Adipocyte (in vitro differentiated cells): Measurements from ENCODE around the gene EPS8L1.
"Not testable (repeated sequence)": the region's sequence is repeated elsewhere in the genome, so short reads cannot be mapped to it uniquely, and the experiment has no call there.

Experiments
- DNase-seq: peaks from one replicate; pipeline ENCODE4 v3.0.0-alpha.2; 2015; ENCODE audit warnings: low read depth
- H3K27me3 ChIP-seq: replicated peaks from 2 replicates; pipeline ENCODE4 v1.7.0; 2013; ENCODE audit warnings: mild to moderate bottlenecking, low read length, moderate library complexity; ENCODE audit not compliant: control insufficient read depth, insufficient read depth
- H3K36me3 ChIP-seq: 2 replicates; pipeline ENCODE4 v1.7.0; 2013; ENCODE audit warnings: low read length, mild to moderate bottlenecking, moderate library complexity; ENCODE audit not compliant: control insufficient read depth, insufficient read depth, severe bottlenecking
- H3K4me1 ChIP-seq: 2 replicates; pipeline ENCODE4 v1.7.0; 2013; ENCODE audit warnings: mild to moderate bottlenecking, low read length, moderate library complexity; ENCODE audit not compliant: control insufficient read depth, insufficient read depth
- H3K4me3 ChIP-seq: 2 replicates; pipeline ENCODE4 v1.7.0; 2013; ENCODE audit warnings: mild to moderate bottlenecking, low read length, moderate library complexity
- H3K9ac ChIP-seq: 2 replicates; pipeline ENCODE4 v1.7.0; 2013; ENCODE audit warnings: mild to moderate bottlenecking, low read length, moderate library complexity
- H3K9me3 ChIP-seq: 2 replicates; pipeline ENCODE4 v1.7.0; 2013; ENCODE audit warnings: mild to moderate bottlenecking, low read length, moderate library complexity; ENCODE audit not compliant: control insufficient read depth

EPS8L1 gene

GRCh38 chr19:55075371-55075998, at the start of gene EPS8L1:
Gene EPS8L1, plus strand, starts transcription at chr19:55075869. Its CDS starts 576 bp downstream, at chr19:55076445.
- H3K36me3 ChIP-seq: no peaks in the 10 kb centered on the region
- H3K27me3 ChIP-seq: peaks cover 35% of the 10 kb centered on the region
- no peak within 1 kb of the TSS for H3K4me3 ChIP-seq
- no peak within 1 kb of the TSS for H3K9ac ChIP-seq
- no peaks in the 10 kb centered on the region for H3K9me3 ChIP-seq
- no peak for DNase-seq
- no peaks in the 10 kb centered on the region for H3K4me1 ChIP-seq

- H3K27me3 ChIP-seq: not testable (repeated sequence)
Observed at GRCh38 chr19:55027140-55027471, 48.6 kb upstream of the EPS8L1 start.

GRCh38 chr19:55027472-55028337, 48.0 kb upstream of the EPS8L1 start:
- H3K9me3 ChIP-seq: peaks cover 3% of the 10 kb centered on the region
- no peaks in the 10 kb centered on the region for H3K27me3 ChIP-seq
- H3K36me3 ChIP-seq: no peaks in the 10 kb centered on the region

More at GRCh38 chr19:55027140-55027471, 48.6 kb upstream of the EPS8L1 start:
- not testable (repeated sequence) for H3K9ac ChIP-seq, H3K4me1 ChIP-seq, H3K36me3 ChIP-seq, H3K9me3 ChIP-seq, DNase-seq, H3K4me3 ChIP-seq

GRCh38 chr19:55028757-55029156, 46.9 kb upstream of the EPS8L1 start:
- no peaks in the 10 kb centered on the region for H3K4me1 ChIP-seq
- no peaks in the 10 kb centered on the region for H3K36me3 ChIP-seq
- H3K4me3 ChIP-seq: no peak overlapping the region
- H3K9ac ChIP-seq: no peak overlapping the region
- DNase-seq: no peak
- H3K9me3 ChIP-seq: no peaks in the 10 kb centered on the region
- no peaks in the 10 kb centered on the region for H3K27me3 ChIP-seq

More at GRCh38 chr19:55027472-55028337, 48.0 kb upstream of the EPS8L1 start:
- Histone ChIP-seq H3K9ac (no peak overlapping the region), H3K4me1 (no peaks in the 10 kb centered on the region), H3K4me3 (no peak overlapping the region)
- no peak for DNase-seq

GRCh38 chr19:55031178-55031577, 44.5 kb upstream of the EPS8L1 start:
- Histone ChIP-seq H3K9me3 (no peaks in the 10 kb centered on the region), H3K9ac (no peak overlapping the region), H3K36me3 (no peaks in the 10 kb centered on the region), H3K27me3 (no peaks in the 10 kb centered on the region), H3K4me1 (no peaks in the 10 kb centered on the region), H3K4me3 (no peak overlapping the region)
- DNase-seq: no peak

GRCh38 chr19:55032170-55032800, 43.4 kb upstream of the EPS8L1 start:
- no peak for DNase-seq
- Histone ChIP-seq H3K9me3 (no peaks in the 10 kb centered on the region), H3K36me3 (no peaks in the 10 kb centered on the region), H3K27me3 (no peaks in the 10 kb centered on the region), H3K9ac (no peak overlapping the region), H3K4me1 (no peaks in the 10 kb centered on the region), H3K4me3 (no peak overlapping the region)

- not testable (repeated sequence) for H3K4me1 ChIP-seq, H3K9me3 ChIP-seq, H3K27me3 ChIP-seq, H3K4me3 ChIP-seq, H3K9ac ChIP-seq, H3K36me3 ChIP-seq, DNase-seq
Observed at GRCh38 chr19:55032976-55033643, 42.6 kb upstream of the EPS8L1 start.

GRCh38 chr19:55034751-55035150, 40.9 kb upstream of the EPS8L1 start:
- DNase-seq: no peak
- Histone ChIP-seq H3K4me1 (no peaks in the 10 kb centered on the region), H3K36me3 (no peaks in the 10 kb centered on the region), H3K9me3 (no peaks in the 10 kb centered on the region), H3K27me3 (no peaks in the 10 kb centered on the region), H3K9ac (no peak overlapping the region), H3K4me3 (no peak overlapping the region)

GRCh38 chr19:55036058-55036457, 39.6 kb upstream of the EPS8L1 start:
- Histone ChIP-seq H3K36me3 (no peaks in the 10 kb centered on the region), H3K4me1 (no peaks in the 10 kb centered on the region), H3K27me3 (no peaks in the 10 kb centered on the region), H3K9ac (no peak overlapping the region), H3K9me3 (no peaks in the 10 kb centered on the region), H3K4me3 (no peak overlapping the region)
- DNase-seq: no peak

- H3K27me3 ChIP-seq, H3K9ac ChIP-seq, DNase-seq, H3K4me1 ChIP-seq, H3K4me3 ChIP-seq, H3K36me3 ChIP-seq, H3K9me3 ChIP-seq: not testable (repeated sequence)
Observed at GRCh38 chr19:55037603-55038002, 38.1 kb upstream of the EPS8L1 start.

GRCh38 chr19:55040654-55041053, 35.0 kb upstream of the EPS8L1 start:
- not testable (repeated sequence) for H3K9ac ChIP-seq, H3K4me1 ChIP-seq, H3K9me3 ChIP-seq, DNase-seq, H3K27me3 ChIP-seq, H3K4me3 ChIP-seq
- H3K36me3 ChIP-seq: peaks cover 26% of the 10 kb centered on the region
